CD4-positive, alpha-beta T cell treated with Interleukin-15 for 4 hours (primary cell): Measurements from ENCODE around the gene KATNAL1.

Experiments used
- DNase-seq: peaks from one replicate; pipeline ENCODE4 v3.0.0-alpha.2; 2020; ENCODE audit warnings: low spot score

KATNAL1 gene

DNA sequence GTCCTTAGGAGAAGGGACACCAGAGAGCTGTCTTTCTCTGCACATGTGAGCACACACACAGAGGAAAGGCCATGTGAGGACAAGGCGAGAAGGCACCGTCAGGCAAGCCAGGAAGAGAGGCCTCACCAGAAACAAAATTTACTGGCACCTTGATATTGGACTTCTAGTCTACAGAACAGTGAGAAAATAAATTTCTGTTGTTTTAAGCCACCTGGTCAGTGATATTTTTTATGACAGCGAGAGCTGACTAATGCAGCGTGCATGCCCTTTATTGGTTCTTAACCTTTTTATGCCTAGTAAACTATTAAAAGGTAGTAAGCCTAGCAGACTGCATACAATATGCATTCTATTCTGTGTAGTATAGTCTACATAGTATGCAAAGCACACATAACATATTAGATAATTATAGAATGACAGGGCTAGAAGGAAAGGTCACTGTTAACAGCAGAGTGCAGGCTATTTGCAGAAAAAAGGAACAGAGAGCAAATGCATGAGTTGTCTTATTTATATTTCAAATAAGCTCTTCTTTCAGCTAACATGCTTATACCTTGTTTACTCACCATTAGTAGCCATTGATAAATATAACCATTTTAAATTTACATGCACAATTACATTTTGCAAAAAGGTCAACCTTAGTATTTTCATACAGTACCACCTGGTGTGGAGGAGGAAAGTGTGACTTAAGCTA lies 25.2 kb upstream of the KATNAL1 start:
- no peak for DNase-seq

DNA sequence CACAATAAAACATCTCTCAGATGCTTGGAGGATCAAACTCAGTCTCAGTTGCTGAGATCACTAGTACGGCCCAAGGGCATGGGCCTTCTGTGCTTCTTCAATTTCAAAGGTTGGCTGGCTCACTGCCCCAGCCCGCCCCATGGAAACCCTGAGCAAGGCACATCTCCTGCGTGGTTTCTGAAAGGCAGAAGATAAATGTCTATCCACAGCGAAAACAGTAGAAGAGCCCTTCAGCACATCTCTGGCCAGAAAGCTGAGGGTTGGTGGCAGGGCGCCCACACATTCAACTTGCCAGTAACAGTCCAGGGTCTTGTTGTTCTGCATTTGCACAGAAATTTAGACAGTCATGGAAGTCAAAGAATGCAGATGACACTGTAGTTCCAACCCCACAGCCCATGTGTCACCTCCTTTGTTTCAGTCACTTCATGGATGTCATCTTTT lies 24.0 kb upstream of the KATNAL1 start:
- DNase-seq = no peak

DNA sequence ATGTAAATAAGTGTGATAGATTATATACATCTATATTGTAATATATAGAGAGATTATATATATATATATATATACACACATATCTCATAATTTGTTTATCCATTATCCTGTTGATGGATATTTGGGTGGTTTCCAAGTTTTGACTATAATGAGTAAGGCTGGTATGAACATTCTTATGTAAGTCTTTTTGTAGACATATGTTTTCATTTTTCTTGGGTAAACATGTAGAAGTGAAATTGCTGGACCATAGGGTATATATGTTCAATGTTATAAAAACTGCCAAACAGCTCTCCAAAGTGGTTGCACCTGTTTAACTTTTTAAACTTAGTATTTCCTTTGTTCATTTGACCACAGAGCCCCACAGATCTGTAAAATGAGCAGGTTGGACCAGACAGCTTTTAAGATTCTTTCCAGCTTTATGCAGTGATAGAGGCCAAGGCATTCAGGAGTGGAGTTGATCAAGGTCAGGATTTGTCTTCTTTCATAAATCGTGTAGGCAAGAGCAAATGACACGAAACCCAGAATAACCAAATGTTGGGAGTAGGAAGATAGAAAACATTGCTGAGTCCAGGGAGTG lies 21.7 kb upstream of the KATNAL1 start:
- no peak for DNase-seq

DNA sequence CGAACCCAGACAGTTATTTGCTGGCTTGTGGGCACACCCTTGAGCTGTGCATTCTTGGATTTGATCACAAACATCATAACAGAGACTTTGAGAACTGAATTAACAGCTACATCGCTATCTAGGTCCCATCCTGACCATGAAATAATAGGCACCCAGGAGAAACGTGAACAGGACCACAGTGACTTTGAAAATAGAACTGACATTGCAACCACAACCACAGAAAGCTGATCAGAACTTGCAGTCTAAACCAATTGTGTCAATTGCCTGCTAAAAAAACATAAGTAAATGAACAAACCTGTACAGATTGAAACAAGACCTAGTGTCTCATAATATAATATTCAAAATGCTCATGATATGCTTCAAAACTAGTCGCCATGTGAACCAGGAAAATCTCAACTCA lies 18.3 kb upstream of the KATNAL1 start:
- no peak for DNase-seq

DNA sequence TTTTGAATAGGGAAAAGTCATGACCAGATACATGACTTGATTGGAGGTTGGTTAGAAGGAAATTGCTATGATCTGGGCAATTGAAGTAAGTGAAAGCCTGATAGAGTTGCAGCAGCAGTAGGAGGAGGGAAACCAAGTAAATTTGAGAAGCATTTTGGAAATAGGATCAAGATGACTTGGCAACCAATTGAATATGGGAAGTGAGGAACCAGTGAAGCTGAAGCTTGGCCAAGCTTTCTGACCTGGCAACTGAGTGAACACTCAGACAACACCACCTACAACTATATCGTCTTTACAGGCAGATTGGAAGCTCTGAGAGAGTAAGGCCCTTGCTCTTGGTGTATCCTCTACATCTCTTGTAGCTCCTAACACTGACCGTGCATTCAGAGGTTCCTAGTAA lies 16.2 kb upstream of the KATNAL1 start:
- no peak for DNase-seq

DNA sequence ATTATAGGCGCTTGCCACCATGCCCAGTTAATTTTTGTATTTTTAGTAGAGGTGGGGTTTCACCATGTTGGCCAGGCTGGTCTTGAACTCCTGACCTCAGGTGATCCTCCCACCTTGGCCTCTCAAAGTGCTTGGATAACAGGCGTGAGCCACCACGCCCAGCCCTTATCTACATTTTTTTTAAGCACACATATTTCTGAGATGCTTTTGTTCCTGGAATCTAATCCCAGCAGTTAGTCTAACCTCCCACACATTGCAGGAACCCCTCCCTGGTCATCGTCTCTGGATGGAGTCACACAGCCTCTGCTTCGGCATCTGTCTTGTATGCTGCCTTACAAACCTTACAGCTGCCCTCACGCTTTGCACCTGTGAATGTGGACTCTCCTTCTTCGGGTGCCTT lies 15.1 kb upstream of the KATNAL1 start:
- DNase-seq = no peak

DNA sequence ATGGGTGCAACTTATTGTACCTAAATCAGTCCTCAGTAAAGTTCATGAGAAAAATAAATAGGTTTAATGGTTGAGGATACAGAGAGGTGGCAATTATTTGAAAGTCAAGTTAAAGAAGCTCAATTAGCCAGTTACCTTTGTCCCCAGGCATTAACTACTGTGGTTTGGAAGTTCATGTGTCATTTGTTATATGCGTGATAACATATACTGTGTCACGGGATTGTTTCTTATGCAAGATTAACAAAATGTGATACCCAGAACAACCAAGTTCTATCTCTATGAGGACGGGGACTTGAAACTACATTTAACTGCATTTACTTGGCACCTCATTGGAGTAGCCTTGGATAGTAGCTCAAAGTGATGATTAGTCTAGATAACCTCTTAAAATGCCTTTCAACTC lies 13.9 kb upstream of the KATNAL1 start:
- DNase-seq = no peak

DNA sequence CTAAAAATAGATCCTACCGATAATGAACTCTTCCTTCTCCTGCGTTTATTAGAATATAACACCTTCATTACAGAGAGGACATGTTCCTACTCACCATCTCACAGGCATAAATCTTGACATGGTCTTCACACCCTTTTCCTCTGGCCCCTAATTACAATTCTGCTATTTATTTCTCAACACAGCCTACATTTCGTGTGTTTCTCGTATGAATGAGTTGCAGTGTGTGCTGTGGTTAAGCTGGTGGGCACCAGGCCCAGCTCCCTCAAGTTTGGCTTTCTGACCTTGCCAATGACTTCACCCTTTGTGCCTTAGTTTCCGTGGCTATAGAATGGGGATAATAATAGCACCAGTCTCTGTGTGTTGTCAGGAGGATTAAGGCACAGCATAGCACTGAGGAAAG lies 12.3 kb upstream of the KATNAL1 start:
- no peak for DNase-seq

DNA sequence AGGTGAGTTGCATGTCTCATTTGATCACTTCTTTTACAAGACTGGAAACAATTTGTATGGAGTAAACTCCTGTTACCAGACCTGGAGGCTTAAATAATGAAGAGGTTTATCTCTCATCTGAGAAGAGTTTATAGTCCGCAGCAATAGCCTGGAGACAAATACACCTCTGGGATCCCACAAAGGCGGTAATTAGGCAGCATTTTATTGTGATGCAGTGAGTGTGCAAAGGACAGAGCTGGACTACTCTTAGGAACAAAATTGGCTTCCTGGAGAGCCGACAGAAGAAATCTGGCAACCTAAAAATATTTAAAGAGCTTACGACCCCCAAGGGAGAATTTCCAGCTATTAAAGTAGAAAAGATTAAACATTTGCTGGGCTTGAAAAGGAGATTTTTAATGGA lies 11.8 kb upstream of the KATNAL1 start:
- DNase-seq = no peak

DNA sequence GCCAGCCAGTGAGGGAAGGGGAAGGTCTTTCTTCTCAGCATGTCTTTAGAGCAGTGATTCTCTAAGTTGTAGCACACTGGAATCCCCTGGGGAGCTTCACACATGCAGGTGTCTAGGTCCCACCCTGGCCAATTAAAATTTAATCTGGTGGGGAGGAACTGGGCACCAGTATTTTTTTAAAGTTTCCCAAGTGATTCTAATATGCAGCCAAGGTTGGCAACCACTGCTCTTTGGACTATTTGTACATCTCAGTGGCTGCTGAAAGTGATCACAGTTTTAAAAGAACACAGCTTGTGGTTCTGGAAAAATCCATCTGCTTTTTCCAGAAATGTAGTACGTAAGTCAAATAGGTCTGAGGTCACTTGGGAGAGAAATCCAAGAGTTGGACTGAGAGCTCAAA lies 10.7 kb upstream of the KATNAL1 start:
- no peak for DNase-seq

DNA sequence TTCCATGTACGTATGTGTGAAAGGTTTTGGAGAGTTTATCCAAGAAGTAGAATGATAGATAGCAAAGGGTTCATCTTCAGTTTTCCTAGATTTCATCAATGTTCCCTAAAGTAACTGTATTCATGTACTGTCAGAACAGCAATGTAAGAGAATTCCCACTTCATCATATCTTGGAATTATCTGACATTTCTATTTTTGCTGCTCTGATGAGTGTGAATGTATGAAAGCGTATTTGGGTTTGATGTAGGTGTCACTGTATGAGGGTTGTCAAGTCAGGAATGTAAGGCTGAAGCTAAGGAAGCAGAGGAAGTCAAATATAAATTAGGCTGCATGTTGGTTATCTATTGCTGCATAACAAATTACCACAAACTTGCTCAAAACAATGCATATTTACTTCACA lies 7.2 kb upstream of the KATNAL1 start:
- DNase-seq = no peak

DNA sequence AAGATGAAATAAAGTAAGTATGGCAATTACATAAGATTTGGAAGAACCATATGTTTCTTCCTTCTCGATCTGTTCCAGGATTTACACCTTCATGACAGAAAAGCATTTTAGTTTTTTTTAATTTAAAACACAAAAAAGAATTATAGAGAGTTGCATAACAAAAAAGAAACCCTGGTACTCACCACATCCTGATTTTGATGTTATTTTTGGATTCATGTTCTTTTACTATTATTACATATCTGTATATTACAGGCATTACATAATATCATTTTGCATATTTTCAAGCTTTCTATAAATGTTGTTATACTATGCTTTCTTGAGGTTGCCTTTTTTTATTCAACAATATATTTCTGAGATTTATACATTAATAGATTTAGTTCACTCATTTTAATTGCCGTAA lies 6.7 kb upstream of the KATNAL1 start:
- DNase-seq = no peak

DNA sequence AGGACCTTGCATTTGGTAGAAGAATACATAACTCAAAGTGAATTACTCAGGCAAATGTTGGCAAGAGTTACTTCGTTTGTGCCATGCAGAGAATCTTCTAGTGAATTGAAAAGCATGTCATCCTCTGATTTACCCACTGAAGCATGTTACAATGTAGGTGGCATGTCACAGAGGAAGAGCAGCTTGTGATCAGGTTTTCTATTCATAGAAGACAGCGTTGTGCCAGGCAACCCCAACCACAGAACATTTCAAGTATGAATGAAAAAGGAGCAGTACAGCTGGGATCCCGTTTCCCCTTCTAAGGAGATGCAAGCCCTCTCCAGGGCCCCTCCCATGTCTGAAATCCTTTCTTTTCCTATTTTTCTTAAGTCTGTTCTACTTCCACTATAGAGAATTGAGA lies 6.0 kb upstream of the KATNAL1 start:
- no peak for DNase-seq

DNA sequence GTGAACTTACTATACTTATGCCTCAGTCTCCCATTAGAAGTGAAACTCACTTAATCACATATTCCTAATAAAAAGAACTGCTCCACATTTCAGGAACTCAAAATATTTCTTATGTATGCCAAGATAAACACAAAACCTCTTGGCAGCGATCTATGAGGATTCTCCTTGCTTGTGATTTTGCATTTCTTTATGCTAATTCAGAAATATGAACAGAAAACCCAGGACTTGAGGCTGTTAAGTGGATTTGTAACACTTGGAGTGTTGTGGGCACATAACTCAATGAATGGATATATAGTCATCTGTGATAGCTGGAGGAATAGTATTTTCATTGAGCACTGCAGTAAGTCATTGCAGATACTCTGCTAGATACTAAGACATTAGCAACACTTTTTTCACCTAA lies 5.6 kb upstream of the KATNAL1 start:
- no peak for DNase-seq

DNA sequence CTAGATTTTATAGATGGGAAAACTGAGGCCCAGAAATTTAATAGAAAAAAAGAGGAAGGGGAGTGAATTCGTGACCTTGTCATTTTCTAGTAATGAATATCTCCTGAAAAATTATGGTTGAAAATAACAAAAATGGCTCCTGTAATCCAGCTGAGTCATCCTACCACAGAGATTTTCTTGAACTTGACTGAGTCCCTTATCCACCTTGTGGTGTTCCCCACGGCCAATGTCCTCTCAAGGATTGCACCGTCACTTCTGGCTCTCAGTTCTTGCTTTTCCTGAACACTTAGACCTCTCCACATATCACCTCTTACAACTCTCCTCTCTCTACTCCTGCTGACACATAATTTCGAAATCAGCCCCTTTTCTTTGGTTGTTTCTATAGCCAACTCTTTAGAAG lies 1.2 kb upstream of the KATNAL1 start:
- DNase-seq = no peak

DNA sequence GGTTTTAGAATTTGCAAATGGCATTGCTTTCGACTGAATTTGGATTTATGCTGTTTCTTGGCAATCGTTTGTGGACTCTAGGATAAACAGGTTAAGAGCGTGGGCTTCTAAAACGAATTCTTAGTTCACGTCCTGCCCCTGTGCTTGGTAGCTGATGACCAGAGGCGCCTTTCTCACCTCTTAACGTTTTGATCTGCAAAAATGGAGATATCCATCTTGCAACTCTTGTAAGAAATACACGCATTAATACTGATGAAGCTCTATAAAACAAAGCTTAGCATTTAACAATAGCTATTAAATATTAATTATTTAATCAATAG lies 580 bp upstream of the KATNAL1 start:
- DNase-seq = no peak

DNA sequence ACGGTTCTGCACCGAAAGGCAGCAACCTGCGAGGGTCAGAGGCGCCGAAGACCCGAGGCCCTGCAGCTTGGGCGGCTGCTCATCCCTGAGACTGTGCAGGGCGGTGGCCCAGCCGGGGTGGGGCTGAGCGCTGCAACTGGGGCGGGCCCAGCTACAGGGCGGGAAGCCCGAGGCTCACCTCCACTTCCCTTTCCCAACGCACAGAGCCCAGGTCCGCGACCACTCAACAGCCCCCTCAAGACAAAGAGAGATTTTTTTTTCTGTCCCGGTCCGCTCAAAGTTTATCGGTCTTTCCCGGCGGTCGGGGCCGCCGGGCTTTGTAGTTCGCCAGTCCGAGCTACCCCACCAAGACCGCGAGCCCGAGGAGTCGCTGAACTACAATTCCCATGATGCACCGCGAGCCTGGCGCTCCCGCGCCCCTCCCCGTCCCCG lies 573 bp downstream of the KATNAL1 start:
- peak; percentile 91 for DNase-seq

DNA sequence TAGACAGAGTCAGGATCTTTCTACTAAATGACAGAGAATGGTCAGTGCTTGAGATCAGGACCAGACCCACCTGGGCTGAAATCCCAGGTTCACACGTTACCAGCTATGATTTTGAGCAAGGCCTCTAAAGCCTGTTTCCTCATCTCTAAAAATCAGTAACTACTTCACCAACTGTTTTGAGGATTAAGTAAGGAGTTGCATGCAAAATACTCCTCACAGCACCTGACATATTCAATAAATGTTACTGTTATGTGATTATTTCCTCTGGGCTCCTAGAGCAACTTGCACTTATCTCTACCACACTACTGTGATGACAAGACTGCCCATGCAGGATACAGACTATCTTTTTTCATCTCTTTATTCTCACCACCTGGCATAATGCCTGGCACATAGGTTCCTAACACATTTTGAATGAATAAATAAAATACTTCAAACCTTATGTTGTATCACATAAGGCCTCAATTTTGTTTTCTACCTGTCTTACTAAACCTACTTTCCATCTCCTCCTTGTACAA lies 1.8 kb downstream of the KATNAL1 start:
- DNase-seq = no peak

DNA sequence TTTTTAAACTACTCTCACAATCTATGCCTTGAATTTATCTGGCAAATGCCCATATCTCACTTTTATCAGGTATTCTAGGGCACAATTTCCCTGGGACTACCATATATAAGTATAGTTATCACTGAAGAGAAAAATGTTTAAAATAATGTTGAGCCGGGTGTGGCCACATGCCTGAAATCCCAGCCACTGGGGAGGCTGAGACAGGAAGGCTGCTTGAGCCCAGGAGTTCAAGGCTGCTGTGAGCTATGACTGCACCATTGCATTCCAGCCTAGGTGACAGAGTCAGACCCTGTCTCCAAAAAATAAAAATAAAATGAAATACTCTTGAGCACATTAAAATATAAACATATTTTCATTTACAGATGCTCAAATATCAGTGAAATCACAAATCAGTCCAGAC lies 4.1 kb downstream of the KATNAL1 start:
- no peak for DNase-seq

DNA sequence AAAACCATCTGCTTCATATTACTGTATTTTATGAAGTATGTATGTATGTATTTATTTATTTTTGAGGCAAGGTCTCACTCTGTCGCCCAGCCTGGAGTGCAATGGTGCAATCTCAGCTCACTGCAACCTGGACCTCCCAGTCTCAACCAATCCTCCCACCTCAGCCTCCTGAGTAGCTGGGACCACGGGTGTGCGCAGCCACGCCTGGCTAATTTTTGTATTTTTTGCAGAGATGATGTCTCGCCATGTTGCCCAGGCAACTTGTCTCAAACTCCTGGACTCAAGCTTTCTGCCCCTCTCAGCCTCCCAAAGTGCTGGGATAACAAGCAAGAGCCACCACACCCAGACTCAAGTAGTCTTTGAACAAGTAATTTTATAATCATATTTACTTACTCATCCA lies 5.5 kb downstream of the KATNAL1 start:
- DNase-seq = no peak

DNA sequence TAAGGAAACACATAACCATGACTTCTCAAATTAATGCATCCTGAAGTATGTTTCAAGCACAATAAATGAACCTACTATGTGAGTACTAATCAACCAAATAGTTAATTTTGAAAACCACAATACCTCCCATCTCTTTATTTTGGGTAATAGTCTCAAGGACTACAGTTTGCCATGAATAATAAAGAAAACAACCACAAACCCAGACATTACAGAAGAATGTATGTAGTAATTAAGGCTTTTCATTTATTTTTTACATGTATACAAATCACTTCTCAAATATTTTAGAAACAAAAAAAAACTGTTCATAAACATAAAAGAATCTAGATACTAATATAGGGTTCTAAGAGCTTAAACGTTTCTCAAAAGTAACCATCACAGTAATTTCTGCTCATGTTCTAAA lies 6.8 kb downstream of the KATNAL1 start:
- no peak for DNase-seq

DNA sequence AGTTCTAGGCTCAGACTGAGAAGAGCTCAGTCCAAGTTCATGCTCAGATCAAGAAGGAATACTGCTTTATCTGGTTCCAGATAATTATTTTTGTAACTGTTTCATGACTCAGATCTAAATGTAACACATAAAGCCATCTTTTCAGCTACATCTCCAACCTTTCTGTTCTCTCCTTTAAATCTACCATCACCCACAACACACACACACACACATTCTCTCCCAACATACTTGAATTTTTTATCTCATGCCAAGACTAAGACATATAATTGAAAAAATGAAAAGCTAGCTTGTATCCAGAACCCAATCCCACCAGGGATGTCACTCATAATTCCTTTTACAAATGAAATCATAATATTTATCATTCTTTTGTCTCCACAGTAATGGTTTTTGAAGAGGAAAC lies 7.6 kb downstream of the KATNAL1 start:
- DNase-seq = no peak

DNA sequence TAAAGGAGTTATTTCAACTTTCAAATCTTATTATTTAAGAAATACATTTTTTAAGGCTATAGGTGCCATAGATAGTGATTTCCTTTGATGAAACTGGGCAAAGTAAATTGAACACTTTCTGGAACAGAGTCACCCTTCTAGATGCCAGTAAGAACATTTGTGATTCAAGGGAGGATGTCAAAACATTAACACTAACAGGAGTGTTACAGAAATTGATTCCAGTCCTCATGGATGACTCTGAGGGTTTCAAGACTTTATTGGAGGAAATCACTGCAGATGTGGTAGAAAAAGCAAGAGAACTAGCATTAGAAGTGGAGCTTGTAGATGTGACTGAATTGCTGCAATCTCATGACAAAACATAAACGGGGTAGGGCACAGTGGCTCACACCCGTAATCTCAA lies 12.2 kb downstream of the KATNAL1 start:
- no peak for DNase-seq

DNA sequence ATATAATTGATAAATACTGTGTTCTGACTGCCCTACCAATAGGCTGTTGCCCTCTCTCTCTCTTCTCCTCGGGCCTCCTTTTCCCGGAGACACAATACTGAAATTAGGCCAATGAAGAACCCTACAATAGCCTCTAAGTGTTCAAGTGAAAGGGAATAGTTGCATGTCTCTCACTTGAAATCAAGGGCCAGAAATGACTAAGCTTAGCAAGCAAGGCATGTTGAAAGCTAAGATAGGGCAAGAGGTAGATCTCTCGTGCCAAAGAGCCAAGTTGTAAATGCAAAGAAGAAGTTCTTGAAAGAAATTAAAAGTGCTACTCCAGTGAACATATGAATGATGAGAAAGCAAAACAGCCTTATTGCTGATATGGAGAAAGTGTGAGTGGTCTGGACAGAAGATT lies 13.3 kb downstream of the KATNAL1 start:
- no peak for DNase-seq
